ENCODE measurements around the gene TSPAN16.
"Not testable (repeated sequence)": the region's sequence is repeated elsewhere in the genome, so short reads cannot be mapped to it uniquely, and the experiment has no call there.

TSPAN16 gene

DNA sequence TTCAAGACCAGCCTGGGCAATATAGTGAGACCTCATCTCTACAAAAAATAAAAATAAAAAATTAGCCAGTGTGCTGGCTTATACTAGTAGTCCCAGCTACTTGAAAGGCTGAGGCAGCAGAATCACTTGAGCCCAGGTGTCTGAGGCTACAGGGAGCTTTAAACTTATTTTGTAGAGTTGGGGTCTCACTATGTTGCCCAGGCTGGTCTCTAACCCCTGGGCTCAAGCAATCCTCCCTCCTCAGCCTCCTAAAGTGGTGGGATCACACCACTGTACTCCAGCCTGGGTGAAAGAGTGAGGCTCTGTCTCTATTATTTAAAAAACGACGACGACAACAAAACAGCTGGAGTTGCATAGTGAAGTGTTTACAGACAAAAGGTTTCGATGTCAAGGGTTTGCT lies 35.5 kb downstream of the TSPAN16 start:
- no peak overlapping the region for H3K4me3 ChIP-seq (replicated peaks; ENCODE audit: low read depth, low read length)
- TF ChIP-seq, protein P1, sequence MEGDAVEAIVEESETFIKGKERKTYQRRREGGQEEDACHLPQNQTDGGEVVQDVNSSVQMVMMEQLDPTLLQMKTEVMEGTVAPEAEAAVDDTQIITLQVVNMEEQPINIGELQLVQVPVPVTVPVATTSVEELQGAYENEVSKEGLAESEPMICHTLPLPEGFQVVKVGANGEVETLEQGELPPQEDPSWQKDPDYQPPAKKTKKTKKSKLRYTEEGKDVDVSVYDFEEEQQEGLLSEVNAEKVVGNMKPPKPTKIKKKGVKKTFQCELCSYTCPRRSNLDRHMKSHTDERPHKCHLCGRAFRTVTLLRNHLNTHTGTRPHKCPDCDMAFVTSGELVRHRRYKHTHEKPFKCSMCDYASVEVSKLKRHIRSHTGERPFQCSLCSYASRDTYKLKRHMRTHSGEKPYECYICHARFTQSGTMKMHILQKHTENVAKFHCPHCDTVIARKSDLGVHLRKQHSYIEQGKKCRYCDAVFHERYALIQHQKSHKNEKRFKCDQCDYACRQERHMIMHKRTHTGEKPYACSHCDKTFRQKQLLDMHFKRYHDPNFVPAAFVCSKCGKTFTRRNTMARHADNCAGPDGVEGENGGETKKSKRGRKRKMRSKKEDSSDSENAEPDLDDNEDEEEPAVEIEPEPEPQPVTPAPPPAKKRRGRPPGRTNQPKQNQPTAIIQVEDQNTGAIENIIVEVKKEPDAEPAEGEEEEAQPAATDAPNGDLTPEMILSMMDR (IDR thresholded peaks at IDR 0.05; ENCODE audit: low read length, missing control alignments) = no peak
- DNase-seq (ENCODE audit: low read depth) = no peak

DNA sequence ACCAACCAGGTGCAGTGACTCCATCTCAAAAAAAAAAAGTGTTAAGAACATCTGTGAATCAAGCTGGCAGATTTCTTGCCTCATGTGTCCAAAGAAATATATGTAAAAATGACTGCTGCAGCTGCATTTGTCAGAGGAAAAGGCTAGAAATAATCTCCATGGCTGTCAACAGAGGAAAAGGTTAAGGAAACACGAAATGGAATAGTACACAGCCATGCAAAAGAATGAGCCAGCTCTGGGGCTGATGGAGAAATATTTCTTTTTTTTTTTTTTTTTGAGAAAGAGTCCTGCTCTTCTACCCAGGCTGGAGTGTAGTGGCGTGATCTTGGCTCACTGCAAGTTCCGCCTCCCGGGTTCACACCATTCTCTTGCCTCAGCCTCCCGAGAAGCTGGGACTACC lies 36.9 kb downstream of the TSPAN16 start:
- H3K4me3 ChIP-seq (replicated peaks; ENCODE audit: low read depth, low read length) = no peak overlapping the region
- no peak for DNase-seq (ENCODE audit: low read depth)
- TF ChIP-seq, protein P1 (IDR thresholded peaks at IDR 0.05; ENCODE audit: low read length, missing control alignments) = no peak

DNA sequence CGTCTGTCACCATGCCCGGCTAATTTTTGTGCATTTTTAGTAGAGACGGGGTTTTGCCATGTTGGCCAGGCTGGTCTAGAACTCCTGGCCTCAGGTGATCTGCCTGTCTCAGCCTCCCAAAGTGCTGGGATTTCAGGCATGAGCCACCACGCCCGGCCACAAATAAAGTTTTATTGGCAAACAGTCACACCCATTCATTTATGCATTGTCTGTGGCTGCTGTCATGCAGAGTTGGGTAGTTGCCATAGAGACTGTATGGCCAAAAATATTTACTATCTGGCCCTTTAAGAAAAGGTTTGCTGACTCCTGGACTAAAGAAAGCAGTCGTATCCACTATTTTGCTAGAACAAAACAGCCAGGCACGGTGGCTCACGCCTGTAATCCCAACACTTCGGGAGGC lies 37.9 kb downstream of the TSPAN16 start:
- H3K4me3 ChIP-seq (replicated peaks; ENCODE audit: low read depth, low read length) = not testable (repeated sequence)
- DNase-seq (ENCODE audit: low read depth) = peak; percentile 28

DNA sequence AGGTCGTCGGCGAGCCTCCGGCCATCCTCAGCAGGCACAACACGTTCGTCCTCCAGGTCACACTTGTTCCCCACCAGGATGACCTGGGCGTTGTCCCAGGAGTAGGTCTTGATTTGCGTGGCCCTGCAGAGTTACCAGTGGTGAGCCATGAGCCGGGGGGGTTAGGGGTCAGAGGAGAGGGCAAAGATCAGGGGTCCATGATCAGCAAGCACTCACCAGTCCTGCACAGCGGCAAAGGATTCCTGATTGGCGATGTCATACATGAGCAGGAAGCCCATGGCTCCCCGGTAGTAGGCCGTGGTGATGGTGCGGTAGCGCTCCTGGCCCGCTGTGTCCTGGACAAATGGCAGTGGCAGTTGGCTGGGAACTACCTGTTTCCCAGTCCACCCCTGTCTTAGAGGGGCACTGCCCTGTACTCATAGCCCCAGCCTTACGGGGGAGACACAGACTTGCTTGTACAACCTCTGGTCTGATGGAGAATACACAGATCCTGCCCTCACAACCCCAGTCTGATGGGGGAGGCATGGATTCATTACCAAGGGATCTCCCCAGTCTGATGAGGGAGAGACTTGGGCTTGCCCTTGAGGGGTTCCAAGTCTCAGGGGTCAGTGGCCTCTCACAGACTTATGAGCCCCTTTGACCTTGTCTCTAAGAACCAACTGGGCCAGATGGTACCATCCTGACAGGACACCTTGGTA lies 39.6 kb downstream of the TSPAN16 start:
- H3K4me3 ChIP-seq (replicated peaks; ENCODE audit: low read depth, low read length) = no peak overlapping the region
- TF ChIP-seq, protein P1 (IDR thresholded peaks at IDR 0.05; ENCODE audit: low read length, missing control alignments) = no peak
- DNase-seq (ENCODE audit: low read depth) = no peak

DNA sequence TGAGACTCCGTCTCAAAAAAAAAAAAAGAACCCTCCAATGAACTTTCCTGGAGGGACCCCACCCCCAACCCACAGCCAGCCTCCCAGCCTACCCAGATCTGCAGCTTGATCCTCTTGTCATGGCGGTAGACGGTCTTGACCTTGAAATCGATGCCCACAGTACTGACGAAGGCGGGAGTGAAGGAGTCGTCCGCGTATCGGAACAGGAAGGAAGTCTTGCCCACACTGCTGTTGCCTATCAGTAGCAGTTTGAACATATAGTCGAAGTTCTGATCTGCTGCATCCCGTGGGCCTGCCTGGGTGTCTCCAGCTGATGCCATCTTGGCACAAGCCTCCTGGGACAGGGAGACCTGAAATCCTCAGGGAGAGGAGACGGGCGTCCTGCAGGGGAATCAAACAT lies 41.1 kb downstream of the TSPAN16 start:
- no peak overlapping the region for H3K4me3 ChIP-seq (replicated peaks; ENCODE audit: low read depth, low read length)
- TF ChIP-seq, protein P1 (IDR thresholded peaks at IDR 0.05; ENCODE audit: low read length, missing control alignments) = no peak
- DNase-seq (ENCODE audit: low read depth) = no peak

DNA sequence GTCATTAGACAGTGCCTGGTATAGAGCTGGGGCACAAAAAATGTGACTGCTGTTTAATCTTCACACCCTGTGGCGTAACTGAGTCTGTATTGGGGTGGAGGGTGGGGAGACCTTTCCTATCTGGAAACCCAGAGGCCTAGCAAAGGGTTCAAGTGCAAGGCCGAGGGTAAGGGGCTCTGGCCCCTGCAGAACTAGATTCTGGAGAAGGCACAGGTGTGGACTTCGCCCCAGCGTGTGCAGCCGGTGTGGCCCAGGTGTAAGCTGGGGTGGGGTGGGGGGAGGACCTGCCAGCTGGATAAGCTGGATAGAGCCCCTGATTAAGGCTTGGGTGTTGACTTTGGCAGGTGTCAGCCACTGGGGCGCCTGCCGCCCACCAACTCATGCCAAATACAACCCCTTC lies 42.2 kb downstream of the TSPAN16 start:
- DNase-seq (ENCODE audit: low read depth) = no peak
- TF ChIP-seq, protein P1 (IDR thresholded peaks at IDR 0.05; ENCODE audit: low read length, missing control alignments) = no peak

DNA sequence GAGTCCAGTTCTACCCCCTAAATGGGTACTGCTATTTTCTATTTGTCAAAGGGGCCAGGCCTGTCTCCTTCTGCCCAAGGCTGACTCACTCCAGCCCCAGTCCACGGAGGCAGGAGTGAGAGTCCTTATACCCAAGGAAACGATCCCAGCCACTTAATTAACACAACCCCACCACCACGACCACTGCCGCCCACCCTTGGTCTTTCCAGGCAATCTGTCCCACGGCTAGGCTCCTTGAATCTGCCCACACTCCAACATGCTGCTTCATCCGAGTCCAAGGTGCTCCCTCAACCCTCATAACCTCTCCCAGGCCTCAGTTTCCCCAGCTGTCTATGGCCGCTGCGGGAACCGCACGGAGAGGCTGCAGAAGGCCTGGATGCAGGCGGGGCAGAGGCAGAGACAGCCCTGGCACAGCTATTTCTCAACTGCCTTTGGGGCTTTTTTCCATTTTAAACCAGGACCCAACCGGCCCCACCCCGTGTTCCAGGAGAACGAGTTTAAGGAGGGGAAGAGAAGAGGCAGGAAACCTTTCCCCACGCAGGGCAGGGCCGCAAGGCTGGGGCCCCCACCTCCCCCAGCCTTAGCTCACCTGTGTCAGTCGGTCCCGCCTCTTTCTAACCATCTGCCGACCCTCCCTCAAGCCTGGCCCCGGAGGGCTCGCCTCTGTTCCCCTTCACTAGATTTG lies 42.8 kb downstream of the TSPAN16 start:
- TF ChIP-seq, protein P1 (IDR thresholded peaks at IDR 0.05; ENCODE audit: low read length, missing control alignments) = no peak
- peak overlapping the region; percentile 76 for H3K4me3 ChIP-seq (replicated peaks; ENCODE audit: low read depth, low read length)

More for the DNA sequence above, 42.2 kb downstream of the TSPAN16 start:
- peak overlapping the region; percentile 76 for H3K4me3 ChIP-seq (replicated peaks; ENCODE audit: low read depth, low read length)

More for the DNA sequence above, 42.8 kb downstream of the TSPAN16 start:
- DNase-seq (ENCODE audit: low read depth) = no peak
